Hepatocyte (in vitro differentiated cells): ENCODE data around the gene USP1. TPM values are rescaled to one million over a fixed set of nuclear protein-coding genes. Genes with fewer than 3 reads are reported as not detected.

Source experiments
- DNase-seq: peaks from one replicate; pipeline ENCODE4 v3.0.0-alpha.2; 2016; ENCODE audit warnings: low spot score
- H2AFZ ChIP-seq: fragments of 200-600 bp; sonication (generic); 2 replicates; pipeline ENCODE4 v1.6.0; 2016; ENCODE audit warnings: antibody characterized with exemption, mild to moderate bottlenecking
- H3K27ac ChIP-seq: fragments of 200-600 bp; sonication (generic); 2 replicates; pipeline ENCODE4 v1.5.1; 2016; ENCODE audit warnings: mild to moderate bottlenecking
- H3K27me3 ChIP-seq: fragments of 200-600 bp; sonication (generic); 2 replicates; pipeline ENCODE4 v1.6.1; 2016
- H3K36me3 ChIP-seq: fragments of 200-600 bp; sonication (generic); replicated peaks from 2 replicates; pipeline ENCODE4 v1.5.1; 2016; ENCODE audit warnings: low read depth; ENCODE audit not compliant: insufficient read depth
- H3K4me1 ChIP-seq: fragments of 200-600 bp; sonication (generic); 2 replicates; pipeline ENCODE4 v1.5.1; 2016; ENCODE audit warnings: mild to moderate bottlenecking, moderate library complexity; ENCODE audit not compliant: insufficient read depth
- H3K4me2 ChIP-seq: fragments of 200-600 bp; sonication (generic); 2 replicates; pipeline ENCODE4 v1.6.0; 2016
- H3K4me3 ChIP-seq: fragments of 200-600 bp; sonication (generic); 2 replicates; pipeline ENCODE4 v1.5.1; 2016; ENCODE audit warnings: mild to moderate bottlenecking
- H3K79me2 ChIP-seq: fragments of 200-600 bp; sonication (generic); 2 replicates; pipeline ENCODE4 v1.6.0; 2017; ENCODE audit warnings: mild to moderate bottlenecking
- H3K9me2 ChIP-seq: fragments of 200-600 bp; sonication (generic); replicated peaks from 2 replicates; pipeline ENCODE4 v1.6.0; 2017; ENCODE audit warnings: mild to moderate bottlenecking; ENCODE audit not compliant: insufficient read depth
- H3K9me3 ChIP-seq: fragments of 200-600 bp; sonication (generic); 2 replicates; pipeline ENCODE4 v1.5.1; 2016; ENCODE audit warnings: low read depth, mild to moderate bottlenecking
- H4K20me1 ChIP-seq: fragments of 200-600 bp; sonication (generic); 2 replicates; pipeline ENCODE4 v1.6.0; 2016; ENCODE audit warnings: mild to moderate bottlenecking; ENCODE audit not compliant: insufficient read depth, poor library complexity, severe bottlenecking
- EZH2 ChIP-seq: fragments of 200-600 bp; sonication (generic); IDR thresholded peaks from 2 replicates; pipeline ENCODE4 v1.6.1; 2016; ENCODE audit warnings: antibody characterized with exemption, mild to moderate bottlenecking, borderline replicate concordance
- EZH2phosphoT487 ChIP-seq: fragments of 200-600 bp; sonication (generic); IDR thresholded peaks from one replicate; pipeline ENCODE4 v1.6.1; 2018; ENCODE audit warnings: antibody characterized with exemption, mild to moderate bottlenecking, low read depth, moderate library complexity; ENCODE audit not compliant: unreplicated experiment, severe bottlenecking
- WGBS: methylation state at CpG from one replicate; pipeline ENCODE4 v1.1.6; 2016; ENCODE audit warnings: low lambda C conversion rate; ENCODE audit errors: missing lambda C conversion rate; 5-methylcytosine and 5-hydroxymethylcytosine counted together
- polyA plus RNA-seq: library from polyadenylated mRNA; unstranded; fragments of >200 nt; fragmentation: Nextera tagmentation; extraction: Ambion mirVana; gene quantifications from 2 replicates; pipeline ENCODE4 v1.2.1, GENCODE V29; 2016
- total RNA-seq: library from RNA; depleted of rRNA; stranded (reverse); fragments of >200 nt; gene quantifications from 2 replicates; pipeline ENCODE4 v1.2.3, GENCODE V29; 2014
- TF ChIP-seq, protein P1 (sequence below): fragments of 200-600 bp; sonication (generic); IDR thresholded peaks from 2 replicates; pipeline ENCODE4 v1.5.1; 2016; ENCODE audit warnings: antibody characterized with exemption, mild to moderate bottlenecking; ENCODE audit not compliant: poor library complexity

USP1 gene
- total and polyA plus RNA-seq, 2 experiments from 2014 or later = 11.6 to 28.5 TPM

DNA sequence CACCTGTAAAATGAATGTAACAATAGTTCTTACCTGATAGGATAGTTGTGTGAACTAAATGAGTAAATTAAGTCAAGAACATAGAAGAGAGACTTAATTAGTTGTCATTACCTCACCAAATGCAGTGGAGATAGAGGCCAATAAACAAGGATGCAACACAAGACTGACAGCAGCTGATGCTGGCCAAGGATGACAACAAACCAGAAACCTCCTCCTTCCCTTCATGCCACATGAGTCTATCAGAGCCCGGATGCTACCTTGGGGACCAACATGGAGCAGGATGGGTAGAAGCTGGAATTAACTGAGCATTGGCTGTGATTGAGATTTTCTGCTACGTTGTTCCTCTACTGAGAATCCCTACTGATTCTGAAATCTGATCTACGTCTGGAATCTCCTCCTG, 30.3 kb upstream of the USP1 start:
- Histone ChIP-seq H3K4me1 (no peaks in the 10 kb centered on the region), H3K27me3 (no peaks in the 10 kb centered on the region), H2AFZ (no peak overlapping the region), H3K9me2 (no peaks in the 10 kb centered on the region), H4K20me1 (no peaks in the 10 kb centered on the region), H3K79me2 (no peaks in the 10 kb centered on the region), H3K4me3 (no peak overlapping the region), H3K36me3 (no peaks in the 10 kb centered on the region), H3K9me3 (no peaks in the 10 kb centered on the region), H3K4me2 (no peak overlapping the region), H3K27ac (no peak overlapping the region)
- TF ChIP-seq EZH2 = no peak
- no peak for TF ChIP-seq EZH2phosphoT487
- TF ChIP-seq, protein P1, sequence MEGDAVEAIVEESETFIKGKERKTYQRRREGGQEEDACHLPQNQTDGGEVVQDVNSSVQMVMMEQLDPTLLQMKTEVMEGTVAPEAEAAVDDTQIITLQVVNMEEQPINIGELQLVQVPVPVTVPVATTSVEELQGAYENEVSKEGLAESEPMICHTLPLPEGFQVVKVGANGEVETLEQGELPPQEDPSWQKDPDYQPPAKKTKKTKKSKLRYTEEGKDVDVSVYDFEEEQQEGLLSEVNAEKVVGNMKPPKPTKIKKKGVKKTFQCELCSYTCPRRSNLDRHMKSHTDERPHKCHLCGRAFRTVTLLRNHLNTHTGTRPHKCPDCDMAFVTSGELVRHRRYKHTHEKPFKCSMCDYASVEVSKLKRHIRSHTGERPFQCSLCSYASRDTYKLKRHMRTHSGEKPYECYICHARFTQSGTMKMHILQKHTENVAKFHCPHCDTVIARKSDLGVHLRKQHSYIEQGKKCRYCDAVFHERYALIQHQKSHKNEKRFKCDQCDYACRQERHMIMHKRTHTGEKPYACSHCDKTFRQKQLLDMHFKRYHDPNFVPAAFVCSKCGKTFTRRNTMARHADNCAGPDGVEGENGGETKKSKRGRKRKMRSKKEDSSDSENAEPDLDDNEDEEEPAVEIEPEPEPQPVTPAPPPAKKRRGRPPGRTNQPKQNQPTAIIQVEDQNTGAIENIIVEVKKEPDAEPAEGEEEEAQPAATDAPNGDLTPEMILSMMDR = no peak
- DNase-seq = no peak
- WGBS = 77% methylated on average over 3 of the region's 3 CpGs

DNA sequence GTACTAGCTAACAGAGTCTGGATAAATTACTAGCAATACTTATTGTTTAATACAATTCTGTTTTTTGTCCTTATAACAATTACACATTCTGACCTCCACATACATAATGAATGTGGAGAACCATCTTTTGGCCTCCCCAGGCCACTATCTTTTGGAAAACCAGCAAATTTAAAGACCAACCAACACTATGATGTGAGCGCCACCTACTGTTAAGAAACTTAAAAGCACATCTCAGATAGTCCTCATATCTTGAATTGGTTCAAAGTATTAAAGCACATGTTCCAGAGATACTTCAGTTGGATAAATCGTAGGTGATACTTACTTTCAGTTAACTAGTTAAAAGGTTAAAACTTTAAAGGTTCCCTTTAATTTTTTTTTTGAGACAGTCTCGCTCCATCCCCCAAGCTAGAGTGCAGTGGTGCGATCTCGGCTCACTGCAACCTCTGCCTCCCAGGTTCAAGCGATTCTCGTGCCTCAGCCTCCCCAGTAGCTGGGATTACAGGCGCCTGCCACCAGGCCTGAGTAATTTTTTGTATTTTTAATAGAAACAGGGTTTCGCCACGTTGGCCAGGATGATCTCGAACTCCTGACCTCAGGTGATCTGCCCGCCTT, 29.3 kb upstream of the USP1 start:
- H3K4me2 ChIP-seq = no peak overlapping the region
- H3K27me3 ChIP-seq = no peaks in the 10 kb centered on the region
- H3K4me1 ChIP-seq = no peaks in the 10 kb centered on the region
- H3K36me3 ChIP-seq = no peaks in the 10 kb centered on the region
- H3K9me3 ChIP-seq = no peaks in the 10 kb centered on the region
- H2AFZ ChIP-seq = no peak overlapping the region
- no peaks in the 10 kb centered on the region for H3K79me2 ChIP-seq
- TF ChIP-seq, protein P1 = peak; percentile 94
- no peak for TF ChIP-seq EZH2
- TF ChIP-seq EZH2phosphoT487 = no peak
- H4K20me1 ChIP-seq = no peaks in the 10 kb centered on the region
- peak; percentile 77 for DNase-seq
- H3K4me3 ChIP-seq = no peak overlapping the region
- WGBS = 64% methylated on average over 12 of the region's 12 CpGs
- H3K27ac ChIP-seq = no peak overlapping the region
- no peaks in the 10 kb centered on the region for H3K9me2 ChIP-seq

DNA sequence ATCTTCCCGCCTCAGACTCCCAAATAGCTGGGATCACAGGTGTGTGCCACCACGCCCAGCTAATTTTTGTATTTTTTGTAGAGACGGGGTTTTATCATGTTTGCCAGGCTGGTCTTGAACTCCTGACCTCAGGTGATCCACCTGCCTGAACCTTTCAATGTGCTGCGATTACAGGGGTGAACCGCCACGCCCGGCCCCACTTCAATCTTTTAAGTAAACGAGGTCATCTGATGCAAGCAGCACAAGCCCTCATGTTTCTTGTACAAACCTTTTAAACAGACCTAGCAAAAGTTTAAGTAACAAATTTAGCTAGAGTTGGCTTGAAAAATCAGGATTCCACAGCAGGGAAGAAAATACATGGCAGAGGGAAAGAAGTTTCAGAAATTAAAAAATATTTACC, 21.2 kb upstream of the USP1 start:
- H3K27me3 ChIP-seq = no peaks in the 10 kb centered on the region
- H3K4me2 ChIP-seq = no peak overlapping the region
- no peaks in the 10 kb centered on the region for H4K20me1 ChIP-seq
- no peaks in the 10 kb centered on the region for H3K4me1 ChIP-seq
- DNase-seq = no peak
- 77% methylated on average over 8 of the region's 8 CpGs for WGBS
- TF ChIP-seq EZH2 (no peak), EZH2phosphoT487 (no peak)
- TF ChIP-seq, protein P1 = no peak
- no peaks in the 10 kb centered on the region for H3K9me2 ChIP-seq
- no peaks in the 10 kb centered on the region for H3K9me3 ChIP-seq
- H3K79me2 ChIP-seq = no peaks in the 10 kb centered on the region
- H3K4me3 ChIP-seq = no peak overlapping the region
- H3K27ac ChIP-seq = no peak overlapping the region
- no peak overlapping the region for H2AFZ ChIP-seq
- no peaks in the 10 kb centered on the region for H3K36me3 ChIP-seq
